ENCODE measurements around the gene LAMA3. TPM values are rescaled to one million over a fixed set of nuclear protein-coding genes. Genes with fewer than 3 reads are reported as not detected.

Gene LAMA3
- total and polyA plus RNA-seq, 4 donors, result 0.26 to 3.9 (median 0.37) TPM

GRCh38 chr18:23641143-23641720 is 48.0 kb upstream of the LAMA3 start (continued):
- TF ChIP-seq FOXA2 (IDR thresholded peaks at IDR 0.05) (no peak), REST (IDR thresholded peaks at IDR 0.05) (no peak), RAD21 (IDR thresholded peaks at IDR 0.05) (no peak)

GRCh38 chr18:23641937-23642666 is 47.2 kb upstream of the LAMA3 start:
- Histone ChIP-seq H3K4me1 (ENCODE audit: control insufficient read depth in 4 of 4, insufficient read depth in 4 of 4, low read length in 3 of 4) (no peaks in the 10 kb centered on the region), H3K36me3 (ENCODE audit: control insufficient read depth in 4 of 4, insufficient read depth in 3 of 4, low read depth in 1 of 4, low read length in 3 of 4) (no peaks in the 10 kb centered on the region), H3K9me3 (ENCODE audit: control insufficient read depth in 4 of 4, low read length in 3 of 4) (peaks cover 6 to 12% (median 10%) of the 10 kb centered on the region in 4 donors), H3K4me3 (ENCODE audit: low read depth in 1 of 3, low read length in 3 of 3) (no peak overlapping the region), H3K27me3 (ENCODE audit: control insufficient read depth in 4 of 4, insufficient read depth in 4 of 4, low read length in 3 of 4) (no peaks in the 10 kb centered on the region), H3K9ac (ENCODE audit: low read depth in 1 of 2, low read length in 2 of 2) (no peak overlapping the region), H3K27ac (ENCODE audit: low read depth in 1 of 2, low read length in 2 of 2) (no peak overlapping the region)
- TF ChIP-seq EGR1 (IDR thresholded peaks at IDR 0.05; ENCODE audit: low read depth in 2 of 2) (no peak), RAD21 (IDR thresholded peaks at IDR 0.05) (no peak), NR2F2 (IDR thresholded peaks at IDR 0.05) (no peak), ATF3 (IDR thresholded peaks at IDR 0.05) (no peak), REST (IDR thresholded peaks at IDR 0.05) (no peak), CTCF (IDR thresholded peaks at IDR 0.05; ENCODE audit: low read depth, low read length, missing input control) (no peak), HNF4A (conservative IDR thresholded peaks at IDR 0.05) (no peak), JUND (IDR thresholded peaks at IDR 0.05) (no peak), YY1 (IDR thresholded peaks at IDR 0.05) (no peak), MAX (IDR thresholded peaks at IDR 0.05) (no peak), FOXA2 (IDR thresholded peaks at IDR 0.05) (no peak), SP1 (IDR thresholded peaks at IDR 0.05) (no peak), ZBTB33 (IDR thresholded peaks at IDR 0.05) (no peak), FOXA1 (IDR thresholded peaks at IDR 0.05) (no peak), GABPA (IDR thresholded peaks at IDR 0.05 in 1 of 2, conservative IDR thresholded peaks at IDR 0.05 in 1 of 2) (no peak), RXRA (IDR thresholded peaks at IDR 0.05) (no peak)
- DNase-seq (ENCODE audit: low spot score), result no peak
- WGBS, result 96% methylated on average over 11 of the region's 11 CpGs
